Occipital lobe (tissue), 2 donors: ENCODE measurements around the gene MTF1. TPM values are rescaled to one million over a fixed set of nuclear protein-coding genes. Genes with fewer than 3 reads are reported as not detected.

Source experiments
- DNase-seq: peaks from one replicate; lab custom pipeline; 2025; lab: John Stamatoyannopoulos, UW
- total RNA-seq: library from RNA; depleted of rRNA; stranded (reverse); fragments of >200 nt; gene quantifications from one replicate; pipeline ENCODE4 v1.2.3, GENCODE V29; 2014

Gene MTF1
- total RNA-seq, 1 donor from 2014 or later, result 3.1 TPM

DNA sequence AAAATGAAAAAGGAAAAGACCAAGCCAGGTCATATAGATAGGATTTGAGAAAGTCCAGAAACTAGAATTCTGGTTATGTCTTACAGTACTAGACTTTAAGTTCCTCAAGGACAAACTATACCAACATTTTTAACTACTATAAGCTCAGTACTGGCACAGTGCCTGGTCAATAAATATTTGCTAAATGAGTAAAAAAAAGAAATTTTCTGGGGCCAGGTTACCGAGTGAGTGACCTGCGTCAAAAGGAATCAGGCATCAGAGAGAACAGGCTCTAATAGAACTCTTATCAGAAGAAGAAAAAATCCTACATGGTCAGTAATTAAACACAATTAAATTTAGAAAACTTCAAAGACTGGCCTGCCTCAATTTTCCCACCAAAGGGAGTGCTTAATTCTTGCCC lies 27.6 kb downstream of the MTF1 start:
- no peak for DNase-seq

DNA sequence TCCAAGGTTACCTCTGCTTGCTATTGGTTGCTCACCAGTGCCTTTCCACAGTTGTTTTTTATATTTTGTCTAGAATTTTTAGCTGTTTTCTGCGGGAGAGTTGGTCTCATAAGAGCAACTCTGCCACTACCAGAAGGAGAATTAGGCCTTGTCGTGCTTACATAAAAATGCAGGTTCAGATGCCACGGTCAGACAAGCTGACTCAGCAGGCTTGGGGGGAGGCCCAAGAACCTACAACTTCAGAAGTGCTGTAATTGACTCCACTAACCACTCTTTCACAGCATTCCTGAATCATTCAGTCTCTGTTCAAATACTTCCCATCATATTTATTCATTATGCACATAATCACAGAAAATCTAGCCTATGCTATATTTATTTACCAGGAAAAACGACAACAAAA lies 28.3 kb downstream of the MTF1 start:
- DNase-seq, result no peak

DNA sequence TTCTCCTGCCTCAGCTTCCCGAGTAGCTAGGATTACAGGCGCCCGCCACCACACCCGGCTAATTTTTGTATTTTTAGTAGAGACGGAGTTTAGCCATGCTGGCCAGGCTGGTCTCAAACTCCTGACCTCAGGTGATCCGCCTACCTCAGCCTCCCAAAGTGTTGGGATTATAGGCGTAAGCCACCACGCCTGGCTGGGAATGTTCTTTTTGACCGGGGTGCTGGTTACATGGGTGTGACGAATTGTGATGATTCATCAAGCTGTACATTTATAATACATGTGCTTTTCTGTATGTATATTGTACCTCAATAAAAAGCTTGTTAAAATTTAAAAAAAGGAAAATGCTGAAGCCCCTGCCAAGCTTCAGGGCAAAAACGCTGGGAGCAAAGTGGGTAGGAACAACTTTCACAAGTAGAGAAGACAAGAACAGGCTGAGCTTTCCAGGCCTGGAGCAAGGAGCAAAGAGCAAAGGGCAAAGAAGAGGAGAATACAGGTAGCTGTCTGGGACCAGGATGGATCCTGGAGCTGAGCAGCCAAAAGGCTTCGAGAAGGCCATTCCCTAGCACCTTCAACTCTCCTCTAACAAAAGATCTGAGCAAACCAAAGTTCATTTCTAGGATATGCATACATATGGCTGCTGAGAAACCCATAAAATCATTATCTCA lies 30.9 kb downstream of the MTF1 start:
- DNase-seq, result no peak

DNA sequence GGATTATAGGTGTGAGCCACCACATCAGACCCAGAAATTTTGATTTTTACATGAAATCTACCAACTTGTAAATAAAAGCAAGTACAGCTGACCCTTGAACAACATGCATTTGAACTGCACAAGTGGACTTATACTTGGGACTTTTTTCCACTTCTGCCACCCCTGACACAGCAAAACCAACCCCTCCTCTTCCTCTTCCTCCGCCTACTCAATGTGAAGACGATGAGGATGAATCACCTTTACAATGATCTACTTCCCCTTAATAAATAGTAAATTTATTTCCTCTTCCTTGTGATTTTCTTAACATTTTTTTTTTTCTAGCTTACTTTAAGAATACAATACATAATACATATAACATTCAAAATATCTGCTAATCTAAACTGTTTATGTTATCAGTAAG lies 33.9 kb downstream of the MTF1 start:
- DNase-seq, result no peak

DNA sequence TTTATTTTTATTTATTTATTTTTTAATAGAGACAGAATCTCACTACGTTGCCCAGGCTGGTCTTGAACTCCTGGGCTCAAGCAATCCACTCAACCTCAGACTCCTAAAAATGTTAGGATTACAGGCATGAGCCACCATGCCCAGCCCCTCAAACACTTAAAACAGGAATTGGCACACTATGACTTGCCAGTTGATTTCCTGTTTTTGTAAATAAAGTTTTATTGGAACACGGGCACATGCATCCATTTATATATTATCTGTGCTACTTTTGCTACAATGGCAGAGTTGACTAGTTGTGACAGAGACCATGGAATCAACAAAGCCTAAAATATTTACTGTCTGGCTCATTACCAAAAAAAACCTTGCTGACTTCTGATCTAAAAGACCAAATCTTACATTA lies 35.4 kb downstream of the MTF1 start:
- no peak for DNase-seq

DNA sequence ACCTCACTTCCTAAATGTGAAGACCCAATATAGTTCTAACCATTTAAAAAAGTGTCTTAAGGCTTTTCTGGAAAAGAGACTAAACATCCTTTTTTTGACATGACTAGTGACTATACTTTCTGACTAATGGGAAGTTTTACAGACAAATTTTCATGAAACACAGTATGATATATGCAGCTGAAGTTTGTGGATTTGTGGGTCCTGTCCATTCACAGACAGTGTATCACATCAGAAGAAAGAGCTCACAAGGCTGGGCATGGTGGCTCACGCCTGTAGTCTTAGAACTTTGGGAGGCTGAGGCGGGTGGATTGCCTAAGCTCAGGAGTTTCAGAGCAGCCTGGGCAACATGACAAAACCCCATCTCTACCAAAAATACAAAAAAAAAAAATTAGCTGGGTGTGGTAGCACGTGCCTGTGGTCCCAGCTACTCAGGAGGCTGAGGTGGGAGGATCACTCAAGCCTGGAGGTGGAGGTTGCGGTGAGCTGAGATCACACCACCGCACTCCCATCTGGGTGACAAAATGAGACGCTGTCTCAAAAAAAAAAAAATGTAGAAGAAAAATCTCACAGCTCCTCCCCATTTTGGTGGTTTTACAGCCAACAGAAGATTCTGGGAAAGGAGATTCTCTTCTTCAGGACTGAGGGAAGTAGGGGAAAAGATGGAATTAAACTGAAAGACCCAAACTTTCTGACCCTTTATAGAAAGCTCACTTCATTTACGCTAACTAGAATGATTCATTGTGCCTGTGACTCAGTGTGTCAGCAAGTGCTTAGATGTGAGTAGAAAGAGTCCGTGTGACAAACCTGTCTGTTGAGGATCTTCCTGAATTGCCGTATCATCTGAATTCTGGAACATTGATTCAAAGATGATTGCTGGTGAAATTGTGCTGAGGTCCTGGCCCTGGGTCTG lies 36.2 kb downstream of the MTF1 start:
- DNase-seq, result no peak

DNA sequence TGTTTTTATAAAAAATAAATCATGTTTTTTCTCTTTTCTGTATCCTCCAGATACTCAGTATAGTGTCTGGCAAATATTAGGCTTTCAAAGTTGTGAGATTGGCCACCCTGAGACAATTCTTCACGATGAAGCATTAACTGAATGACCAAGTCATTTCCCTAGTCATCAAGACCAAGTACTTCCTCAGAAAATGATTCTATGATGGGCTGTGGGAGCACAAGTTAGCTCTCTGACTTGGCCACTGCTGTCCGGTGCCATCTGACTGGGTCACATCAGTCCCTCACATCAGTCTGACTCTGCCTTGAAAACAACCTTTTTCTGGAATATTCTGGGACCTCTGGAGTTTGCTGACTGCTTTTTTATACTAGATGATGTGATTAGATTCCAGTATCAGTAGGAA lies 37.9 kb downstream of the MTF1 start:
- DNase-seq, result no peak

DNA sequence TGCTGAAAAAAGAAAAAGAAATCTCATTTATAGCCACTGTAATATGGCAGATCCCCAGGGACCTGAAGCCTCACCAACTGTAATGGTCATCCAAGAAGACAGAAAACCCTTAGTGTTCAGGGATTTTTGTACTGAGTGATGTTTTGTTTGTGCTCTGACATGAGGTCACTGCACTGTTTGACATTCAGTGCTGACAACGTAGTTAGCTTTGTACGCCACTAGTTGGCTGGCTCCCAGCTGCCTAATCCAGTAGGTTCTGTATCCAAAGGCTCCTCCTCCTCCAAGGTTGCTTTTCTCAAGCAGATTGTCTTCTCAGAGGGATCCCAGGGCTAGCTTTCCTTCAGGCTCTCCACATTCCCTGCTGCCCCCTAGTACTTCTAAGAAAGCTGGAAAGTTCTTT lies 41.9 kb downstream of the MTF1 start:
- DNase-seq, result peak; percentile 13

DNA sequence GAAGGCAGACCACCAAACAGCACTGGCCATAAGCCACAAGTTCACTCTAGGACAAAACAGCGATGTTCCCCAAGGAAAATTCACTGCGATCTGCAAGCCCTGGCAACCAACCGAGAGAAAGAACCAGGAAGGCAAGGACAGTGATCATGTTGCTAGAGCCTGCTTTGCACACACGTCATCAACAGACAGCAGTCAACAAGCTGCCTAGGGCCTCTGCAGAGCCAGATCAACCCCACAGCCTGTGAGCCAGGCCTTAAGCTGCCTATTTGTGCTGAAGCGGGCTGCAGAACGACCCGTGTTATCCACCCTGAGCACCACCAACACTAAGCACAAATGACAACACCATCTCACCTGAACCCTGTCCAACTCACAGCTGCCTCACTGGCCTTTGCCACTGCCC lies 45.1 kb downstream of the MTF1 start:
- DNase-seq, result no peak

DNA sequence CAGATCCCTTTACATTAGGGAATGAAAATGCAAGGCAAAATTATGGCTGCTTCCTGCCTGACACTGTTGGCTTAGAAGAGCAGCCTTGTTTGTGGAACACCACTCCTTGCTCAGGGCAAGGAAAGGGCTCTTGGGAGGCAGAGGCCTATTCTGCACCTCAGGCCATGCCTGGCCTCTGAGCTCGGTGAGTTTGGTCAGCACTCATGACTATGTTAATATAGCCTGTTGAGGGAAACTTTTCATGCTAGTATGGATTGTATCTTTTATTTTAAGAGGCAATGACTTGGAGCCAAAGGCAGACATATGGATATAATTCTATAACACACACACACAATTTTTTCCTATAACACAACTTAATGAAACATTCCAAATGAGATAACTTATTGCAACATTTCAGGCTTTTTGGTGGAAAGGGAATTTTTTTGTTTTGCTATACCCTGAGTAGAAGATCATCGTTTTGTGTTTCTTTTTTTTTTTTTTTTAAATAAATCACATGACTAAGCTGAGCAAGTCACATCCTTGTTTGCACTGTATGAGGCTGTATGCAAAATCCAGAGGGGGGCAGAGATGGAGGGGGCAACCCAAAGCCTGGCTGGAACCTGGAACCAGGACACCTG lies 45.8 kb downstream of the MTF1 start:
- DNase-seq, result no peak

DNA sequence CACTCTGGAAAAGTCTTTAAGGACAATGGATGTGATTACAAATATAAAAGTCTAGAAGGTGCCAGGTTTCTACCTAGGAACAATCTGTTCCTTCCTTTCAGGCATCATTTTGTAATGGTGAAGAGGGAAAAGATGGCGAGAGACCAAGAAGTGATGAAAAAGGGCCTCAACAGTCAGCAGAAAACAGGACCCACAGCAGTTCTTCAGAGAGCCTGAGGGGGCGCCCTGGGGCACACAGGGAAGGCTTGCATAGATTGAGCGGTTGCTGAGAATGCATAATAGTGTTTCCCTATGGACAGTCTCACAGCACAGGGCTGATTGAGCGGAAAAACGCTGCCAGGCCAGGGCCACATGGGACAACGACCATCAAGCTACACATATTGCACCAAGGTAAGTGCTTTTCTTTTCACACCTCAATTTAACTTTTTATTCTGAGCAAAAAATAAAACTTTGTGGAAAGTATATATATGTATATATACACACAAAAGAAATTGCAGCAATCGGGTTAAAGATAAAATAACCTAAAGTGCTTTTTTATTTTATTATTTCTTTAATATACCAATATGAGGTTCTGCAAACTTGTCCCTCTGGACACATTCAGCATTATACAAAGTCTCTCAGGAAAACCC lies 48.3 kb downstream of the MTF1 start:
- DNase-seq, result no peak

DNA sequence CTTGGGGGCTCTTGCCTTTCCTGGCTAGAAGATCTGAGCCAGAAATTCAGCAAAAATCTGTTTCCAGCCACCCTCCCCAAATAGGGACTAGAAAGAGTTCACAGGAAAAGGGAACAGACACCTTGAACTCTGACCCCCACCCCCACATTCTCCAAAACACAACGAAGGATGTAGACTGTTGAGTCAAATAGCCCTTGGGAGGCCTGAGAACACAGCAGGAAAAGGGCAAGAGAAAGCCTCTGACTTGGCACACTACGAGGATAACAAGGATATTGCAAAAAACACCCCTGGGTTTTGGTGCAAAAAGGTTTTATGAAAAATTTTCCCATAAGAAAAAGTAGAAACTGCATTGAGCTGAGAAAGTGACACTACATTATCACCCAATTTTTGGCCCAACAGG lies 49.5 kb downstream of the MTF1 start:
- DNase-seq, result no peak

DNA sequence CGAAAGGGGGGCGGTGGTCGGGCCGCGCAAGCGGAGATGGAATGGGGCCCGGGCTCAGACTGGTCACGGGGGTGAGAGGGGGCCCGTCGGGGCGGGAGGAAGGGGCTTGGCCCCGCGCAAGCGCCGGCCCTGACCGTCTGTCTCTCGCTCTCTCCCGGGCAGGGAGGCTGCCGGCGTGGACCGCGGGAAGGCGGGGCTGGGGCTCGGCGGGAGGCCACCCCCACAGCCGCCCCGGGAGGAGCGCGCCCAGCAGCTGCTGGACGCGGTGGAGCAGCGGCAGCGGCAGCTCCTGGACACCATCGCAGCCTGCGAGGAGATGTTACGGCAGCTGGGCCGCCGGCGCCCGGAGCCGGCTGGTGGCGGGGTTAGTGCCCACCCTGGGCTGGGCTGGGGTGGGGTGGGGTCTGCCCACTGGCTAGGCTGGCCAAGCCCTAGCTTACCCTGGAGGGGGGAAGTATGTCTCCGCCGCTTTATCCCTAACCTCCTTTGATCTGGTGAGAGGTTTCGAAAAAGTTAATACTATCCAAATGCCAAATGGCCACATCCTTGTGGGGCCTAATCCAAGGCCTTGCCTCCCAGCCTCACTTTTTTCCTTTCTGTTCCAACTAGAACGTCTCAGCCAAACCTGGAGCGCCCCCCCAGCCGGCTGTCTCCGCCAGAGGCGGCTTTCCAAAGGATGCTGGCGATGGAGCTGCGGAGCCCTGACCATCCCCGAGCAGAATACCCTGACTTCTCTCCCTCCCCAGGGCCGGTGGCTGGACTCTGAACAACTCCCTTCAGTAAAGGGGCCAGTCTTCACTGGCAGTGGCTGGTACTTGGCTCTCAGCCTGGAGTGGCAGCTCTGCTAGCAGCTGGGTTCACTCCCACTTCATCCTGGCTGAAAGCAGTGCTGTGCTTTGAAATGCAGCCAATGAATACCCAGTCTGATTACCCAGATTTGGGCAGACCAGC lies 50.7 kb downstream of the MTF1 start:
- peak; percentile 83 for DNase-seq

DNA sequence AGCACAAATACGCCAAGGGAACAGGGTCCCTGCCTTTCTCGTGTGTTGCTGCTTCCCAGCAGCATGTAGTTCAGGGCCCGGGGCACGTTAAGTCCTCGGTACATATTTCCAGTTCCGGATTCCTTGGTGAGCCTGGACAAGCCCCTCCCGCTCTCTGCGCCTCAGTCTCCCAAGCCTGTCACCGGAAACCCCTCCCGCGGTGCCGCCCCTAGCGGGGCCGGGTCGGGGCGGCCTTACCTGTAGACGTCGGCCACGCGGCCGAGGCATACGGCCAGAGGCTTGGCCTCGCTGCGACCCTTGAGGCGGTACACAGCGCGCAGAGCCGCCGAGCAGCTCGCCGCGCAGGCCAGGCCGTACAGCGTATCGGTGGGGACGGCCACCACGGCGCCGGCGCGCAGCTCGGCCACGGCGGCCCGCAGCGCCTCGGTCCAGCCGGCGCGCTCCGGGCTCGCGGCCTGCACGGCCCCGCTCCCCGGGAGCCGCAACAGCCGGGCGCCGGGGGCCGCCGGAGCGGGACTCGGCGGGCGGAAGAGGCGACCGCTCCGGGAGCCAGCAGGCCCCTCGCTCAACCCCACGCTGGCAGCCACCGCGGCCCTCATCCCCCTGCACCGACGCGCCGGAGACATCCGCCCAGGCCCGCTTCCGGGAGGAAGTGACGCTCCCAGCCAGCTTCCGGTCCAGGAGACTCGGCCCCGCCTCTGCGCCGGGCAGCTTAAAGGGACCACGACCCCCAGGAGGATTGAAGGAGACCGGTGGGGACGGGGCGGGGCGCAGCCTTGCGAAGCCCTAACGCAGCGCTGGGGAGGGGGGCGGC lies 51.6 kb downstream of the MTF1 start, which contains the start of the genes C1orf122 and YRDC:
Gene C1orf122, plus strand, starts transcription at position 236 of the 814 bp plus-strand sequence. CDS start 615 bp downstream, outside the sequence.
Gene YRDC, minus strand, starts transcription at position 654 of the 814 bp plus-strand sequence. Its CDS starts 28 bp downstream, at position 626.
- peak; percentile 91 for DNase-seq

DNA sequence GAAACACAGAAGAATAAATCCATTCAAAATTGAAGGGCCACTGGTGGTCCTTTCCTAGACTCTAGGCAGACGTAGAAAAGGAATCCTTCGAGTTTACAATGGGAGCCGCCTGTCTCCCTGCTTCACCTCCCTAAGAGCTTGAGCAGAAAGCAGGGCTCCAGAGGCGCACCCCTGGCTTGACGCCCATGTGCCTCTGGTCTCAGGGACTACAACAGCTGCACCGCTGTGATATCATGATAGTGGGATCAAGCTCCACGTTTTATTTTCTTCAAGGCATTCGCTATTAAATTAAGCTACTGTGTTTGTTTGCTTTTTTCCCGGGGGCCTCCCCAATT lies 52.2 kb downstream of the MTF1 start:
- no peak for DNase-seq

DNA sequence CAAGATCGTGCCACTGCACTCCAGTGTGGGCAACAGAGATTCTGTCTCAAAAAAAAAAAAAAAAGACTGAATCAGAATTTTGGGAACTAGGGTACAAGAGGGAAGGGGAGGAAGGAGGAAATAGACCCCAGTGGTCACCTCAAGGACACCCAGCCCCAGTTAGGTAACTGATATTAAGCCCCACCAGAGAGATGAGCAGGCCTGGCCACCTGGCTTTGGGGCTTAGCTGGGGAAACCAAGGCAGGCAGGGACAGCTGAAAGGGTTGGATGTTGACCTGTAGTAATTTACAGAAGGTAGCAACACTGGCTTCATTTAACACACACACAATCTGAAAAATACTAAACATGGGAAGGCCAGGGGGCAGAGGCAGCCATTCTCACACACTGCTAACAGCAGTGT lies 57.0 kb downstream of the MTF1 start:
- DNase-seq, result no peak

DNA sequence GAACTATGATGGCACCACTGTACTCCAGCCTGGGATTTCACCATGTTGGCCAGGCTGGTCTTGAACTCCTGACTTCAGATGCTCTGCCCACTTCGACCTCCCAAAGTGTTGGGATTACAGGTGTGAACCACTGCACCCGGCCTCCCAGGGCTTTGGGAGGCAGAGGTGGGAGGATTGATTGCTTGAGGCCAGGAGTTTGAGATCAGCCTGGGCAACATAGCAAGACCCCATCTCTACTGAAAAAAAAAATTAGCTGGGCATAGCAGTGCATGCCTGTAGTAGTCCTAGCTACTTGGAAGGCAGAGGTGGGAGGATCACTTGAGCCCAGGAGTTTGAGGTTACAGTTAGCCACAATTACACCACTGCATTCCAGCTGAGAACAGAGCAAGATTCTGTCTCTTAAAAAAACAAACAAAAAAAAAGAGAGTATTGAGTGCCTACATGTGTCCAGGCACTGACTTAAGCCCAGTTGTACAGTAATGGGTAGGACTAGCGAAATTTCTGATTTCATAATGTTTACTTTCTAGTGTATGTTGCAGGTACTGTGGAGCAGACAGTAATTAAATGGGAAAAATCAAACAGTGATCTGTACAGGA lies 61.5 kb downstream of the MTF1 start:
- DNase-seq, result no peak

DNA sequence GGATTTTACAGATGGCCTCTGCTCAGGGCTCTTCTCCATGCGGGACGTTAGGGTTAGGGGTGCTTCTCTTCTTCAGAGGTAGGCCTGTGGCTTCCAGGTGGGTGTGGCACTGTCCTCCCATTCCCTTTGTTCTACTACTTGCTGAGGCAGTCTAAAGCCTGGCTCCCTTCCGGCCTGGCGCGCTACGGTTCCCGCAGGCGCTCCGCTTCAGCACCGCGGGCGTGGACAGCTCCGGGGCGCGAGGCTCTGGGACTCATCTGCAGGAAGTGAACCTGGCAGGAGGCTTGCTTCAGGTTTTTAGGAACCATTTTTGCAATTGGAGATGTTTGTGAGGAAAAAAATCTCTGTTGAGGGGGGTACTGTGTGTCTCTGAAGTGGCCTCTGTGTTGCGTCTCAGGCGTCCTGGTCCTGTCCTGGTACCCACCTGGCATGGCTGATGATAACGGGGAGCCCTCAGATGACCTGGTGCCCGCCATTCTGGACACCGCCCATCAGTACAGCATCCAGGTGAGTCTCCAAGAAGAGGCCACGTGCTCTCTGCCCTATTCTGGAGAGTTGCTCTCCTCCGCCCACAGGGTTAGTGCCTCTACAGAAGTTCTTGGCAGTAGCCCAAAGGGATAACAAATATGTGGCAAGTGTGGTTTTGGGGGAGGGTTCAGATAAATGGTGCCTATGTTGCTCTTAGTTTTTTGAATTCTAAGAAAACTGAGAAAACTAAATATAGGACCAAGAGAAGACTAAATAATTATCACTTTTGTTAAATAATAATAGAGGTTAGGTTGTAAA lies 63.9 kb downstream of the MTF1 start:
- no peak for DNase-seq
